Liver (tissue), 9 donors: ENCODE data around the gene NMUR2. TPM values are rescaled to one million over a fixed set of nuclear protein-coding genes. Genes with fewer than 3 reads are reported as not detected.

ENCODE experiments used
- DNase-seq: peaks from one replicate; pipeline ENCODE4 v3.0.0-alpha.2; 2017; ENCODE audit warnings: low spot score
- H3K27ac ChIP-seq, 2 donors: one replicate each; pipeline ENCODE4 v1.7.0; 2013; ENCODE audit warnings: inconsistent platforms in 2 of 2, low read length in 2 of 2, control low read depth in 1 of 2, low read depth in 1 of 2, mild to moderate bottlenecking in 1 of 2
- H3K27me3 ChIP-seq, 4 donors: one replicate each; pipeline versions ENCODE4 v1.6.1 to v1.7.0; 2013; ENCODE audit warnings: low read length in 3 of 4, inconsistent platforms in 1 of 4, mild to moderate bottlenecking in 1 of 4, moderate library complexity in 1 of 4; ENCODE audit not compliant: control insufficient read depth in 4 of 4, insufficient read depth in 4 of 4
- H3K36me3 ChIP-seq, 4 donors: one replicate each; pipeline versions ENCODE4 v1.6.1 to v1.7.0; 2013; ENCODE audit warnings: low read length in 3 of 4, mild to moderate bottlenecking in 3 of 4, low read depth in 1 of 4, moderate library complexity in 1 of 4; ENCODE audit not compliant: control insufficient read depth in 4 of 4, insufficient read depth in 3 of 4
- H3K4me1 ChIP-seq, 4 donors: one replicate each; pipeline versions ENCODE4 v1.6.1 to v1.7.0; 2013; ENCODE audit warnings: low read length in 3 of 4, mild to moderate bottlenecking in 3 of 4, moderate library complexity in 1 of 4; ENCODE audit not compliant: control insufficient read depth in 4 of 4, insufficient read depth in 4 of 4
- H3K4me3 ChIP-seq, 3 donors: one replicate each; pipeline versions ENCODE4 v1.6.1 to v1.7.0; 2013; ENCODE audit warnings: low read length in 3 of 3, control low read depth in 1 of 3, low read depth in 1 of 3, mild to moderate bottlenecking in 1 of 3
- H3K9ac ChIP-seq, 2 donors: one replicate each; pipeline ENCODE4 v1.7.0; 2013; ENCODE audit warnings: low read length in 2 of 2, mild to moderate bottlenecking in 2 of 2, moderate library complexity in 2 of 2, control low read depth in 1 of 2, low read depth in 1 of 2
- H3K9me3 ChIP-seq, 4 donors: one replicate each; pipeline versions ENCODE4 v1.6.1 to v1.7.0; 2013; ENCODE audit warnings: low read length in 3 of 4; ENCODE audit not compliant: control insufficient read depth in 4 of 4
- EGR1 ChIP-seq, 2 donors: IDR thresholded peaks; 2 replicates each; pipeline ENCODE4 v1.6.1; 2016 to 2018; ENCODE audit warnings: antibody characterized with exemption in 2 of 2, low read depth in 2 of 2
- FOXA1 ChIP-seq: IDR thresholded peaks from 2 replicates; pipeline ENCODE4 v1.6.1; 2016; ENCODE audit warnings: antibody characterized with exemption
- FOXA2 ChIP-seq: IDR thresholded peaks from 2 replicates; pipeline ENCODE4 v1.6.1; 2016; ENCODE audit warnings: antibody characterized with exemption
- GABPA ChIP-seq, 2 donors: IDR thresholded peaks in 1 of 2; conservative IDR thresholded peaks in 1 of 2; 2 replicates each; pipeline ENCODE4 v1.6.1; 2016; ENCODE audit warnings: antibody characterized with exemption in 2 of 2, mild to moderate bottlenecking in 1 of 2, moderate library complexity in 1 of 2
- HNF4A ChIP-seq, 2 donors: conservative IDR thresholded peaks; 2 replicates each; pipeline ENCODE4 v1.6.1; 2016; ENCODE audit warnings: antibody characterized with exemption in 2 of 2, mild to moderate bottlenecking in 2 of 2
- HNF4G ChIP-seq: IDR thresholded peaks from 2 replicates; pipeline ENCODE4 v1.6.1; 2016; ENCODE audit warnings: antibody characterized with exemption
- NR2F2 ChIP-seq: IDR thresholded peaks from 2 replicates; pipeline ENCODE4 v1.6.1; 2016; ENCODE audit warnings: antibody characterized with exemption
- RAD21 ChIP-seq, 2 donors: IDR thresholded peaks; 2 replicates each; pipeline ENCODE4 v1.6.1; 2016; ENCODE audit warnings: antibody characterized with exemption in 2 of 2, mild to moderate bottlenecking in 2 of 2
- RXRA ChIP-seq, 2 donors: IDR thresholded peaks; 2 replicates each; pipeline ENCODE4 v1.6.1; 2017 to 2018; ENCODE audit warnings: antibody characterized with exemption in 2 of 2, mild to moderate bottlenecking in 1 of 2
- SP1 ChIP-seq: IDR thresholded peaks from 2 replicates; pipeline ENCODE4 v1.6.1; 2018; ENCODE audit warnings: antibody characterized with exemption, mild to moderate bottlenecking
- TAF1 ChIP-seq: conservative IDR thresholded peaks from 2 replicates; pipeline ENCODE4 v1.6.1; 2016; ENCODE audit warnings: antibody characterized with exemption, mild to moderate bottlenecking
- YY1 ChIP-seq: IDR thresholded peaks from 2 replicates; pipeline ENCODE4 v1.6.1; 2016; ENCODE audit warnings: antibody characterized with exemption, mild to moderate bottlenecking
- WGBS: extraction: QIAGEN DNeasy Blood & Tissue Kit; methylation state at CpG from one replicate; pipeline ENCODE4 v1.1.7; 2013; 5-methylcytosine and 5-hydroxymethylcytosine counted together
- polyA plus RNA-seq, 2 donors: library from polyadenylated mRNA; stranded (reverse) in 1 of 2; unstranded in 1 of 2; fragments of 200-250 nt in 1 of 2; fragments of >200 nt in 1 of 2; fragmentation: Nextera tagmentation in 1 of 2; extraction: Ambion mirVana in 1 of 2; gene quantifications; one replicate each; pipeline versions ENCODE4 v1.2.1 to v1.2.3, GENCODE V29; 2013 to 2015
- total RNA-seq, 2 donors: library from RNA; depleted of rRNA; stranded (reverse); fragments of >200 nt; gene quantifications; one replicate each; pipeline ENCODE4 v1.2.3, GENCODE V29; 2014
- TF ChIP-seq, protein P1 (sequence below): IDR thresholded peaks from 2 replicates; pipeline ENCODE4 v1.6.1; 2016; ENCODE audit warnings: antibody characterized with exemption, mild to moderate bottlenecking
- TF ChIP-seq, protein P2 (sequence below): fragments of 150-350 bp; IDR thresholded peaks from 2 replicates; pipeline ENCODE4 v1.5.1; 2017; ENCODE audit warnings: improper control_type of control experiment, low read depth, low read length; ENCODE audit not compliant: missing input control
- TF ChIP-seq, protein P3 (sequence below): IDR thresholded peaks from 2 replicates; pipeline ENCODE4 v1.6.1; 2016; ENCODE audit warnings: antibody characterized with exemption
- TF ChIP-seq, protein P4 (sequence below): IDR thresholded peaks from 2 replicates; pipeline ENCODE4 v1.6.1; 2016; ENCODE audit warnings: antibody characterized with exemption
- donor health status: healthy.
- donor health status: healthy.
- donor health status: healthy.
- donor health status: healthy.
- donor health status: healthy.

NMUR2 gene
- total and polyA plus RNA-seq, 4 donors: not detected

DNA sequence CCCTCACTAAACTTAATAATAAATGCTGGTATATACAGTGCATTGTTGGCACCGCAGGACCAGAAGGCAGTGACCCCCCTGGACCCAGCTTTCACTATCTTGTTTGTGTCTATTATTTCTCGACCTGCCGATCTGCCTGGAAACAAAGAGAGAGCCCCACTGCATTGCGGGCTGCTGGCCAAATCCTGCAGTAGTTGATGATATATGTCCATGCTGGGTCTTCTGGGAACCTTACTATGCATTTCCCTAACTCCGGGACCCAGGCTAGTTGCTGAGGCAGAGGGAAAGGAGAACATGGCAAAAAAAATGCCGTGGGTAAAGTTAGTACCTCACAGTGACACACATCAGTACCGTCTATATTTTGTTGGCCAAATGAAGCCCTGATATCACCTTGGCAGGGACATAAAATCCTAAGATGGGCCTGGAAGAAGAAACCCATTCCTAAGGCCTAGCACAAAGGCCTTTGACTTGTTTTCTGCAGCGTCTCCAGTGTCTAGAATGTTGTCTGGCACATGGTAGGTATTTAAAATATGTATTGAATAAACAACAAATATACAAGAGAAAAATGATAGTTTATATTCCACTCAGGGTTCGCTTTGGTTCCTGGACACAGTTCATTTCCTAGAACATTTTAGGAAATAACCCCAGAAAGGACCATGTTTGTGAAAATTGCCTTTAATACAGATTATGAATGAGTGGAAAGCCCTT is 46.1 kb downstream of the NMUR2 start:
- WGBS: 73% methylated on average over 9 of the region's 9 CpGs
- H3K4me3 ChIP-seq: no peak overlapping the region
- no peak overlapping the region for H3K9ac ChIP-seq
- DNase-seq: no peak
- peak; percentile 8 for TF ChIP-seq SP1
- TF ChIP-seq, protein P1, sequence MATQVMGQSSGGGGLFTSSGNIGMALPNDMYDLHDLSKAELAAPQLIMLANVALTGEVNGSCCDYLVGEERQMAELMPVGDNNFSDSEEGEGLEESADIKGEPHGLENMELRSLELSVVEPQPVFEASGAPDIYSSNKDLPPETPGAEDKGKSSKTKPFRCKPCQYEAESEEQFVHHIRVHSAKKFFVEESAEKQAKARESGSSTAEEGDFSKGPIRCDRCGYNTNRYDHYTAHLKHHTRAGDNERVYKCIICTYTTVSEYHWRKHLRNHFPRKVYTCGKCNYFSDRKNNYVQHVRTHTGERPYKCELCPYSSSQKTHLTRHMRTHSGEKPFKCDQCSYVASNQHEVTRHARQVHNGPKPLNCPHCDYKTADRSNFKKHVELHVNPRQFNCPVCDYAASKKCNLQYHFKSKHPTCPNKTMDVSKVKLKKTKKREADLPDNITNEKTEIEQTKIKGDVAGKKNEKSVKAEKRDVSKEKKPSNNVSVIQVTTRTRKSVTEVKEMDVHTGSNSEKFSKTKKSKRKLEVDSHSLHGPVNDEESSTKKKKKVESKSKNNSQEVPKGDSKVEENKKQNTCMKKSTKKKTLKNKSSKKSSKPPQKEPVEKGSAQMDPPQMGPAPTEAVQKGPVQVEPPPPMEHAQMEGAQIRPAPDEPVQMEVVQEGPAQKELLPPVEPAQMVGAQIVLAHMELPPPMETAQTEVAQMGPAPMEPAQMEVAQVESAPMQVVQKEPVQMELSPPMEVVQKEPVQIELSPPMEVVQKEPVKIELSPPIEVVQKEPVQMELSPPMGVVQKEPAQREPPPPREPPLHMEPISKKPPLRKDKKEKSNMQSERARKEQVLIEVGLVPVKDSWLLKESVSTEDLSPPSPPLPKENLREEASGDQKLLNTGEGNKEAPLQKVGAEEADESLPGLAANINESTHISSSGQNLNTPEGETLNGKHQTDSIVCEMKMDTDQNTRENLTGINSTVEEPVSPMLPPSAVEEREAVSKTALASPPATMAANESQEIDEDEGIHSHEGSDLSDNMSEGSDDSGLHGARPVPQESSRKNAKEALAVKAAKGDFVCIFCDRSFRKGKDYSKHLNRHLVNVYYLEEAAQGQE: no peak
- TF ChIP-seq, protein P2, sequence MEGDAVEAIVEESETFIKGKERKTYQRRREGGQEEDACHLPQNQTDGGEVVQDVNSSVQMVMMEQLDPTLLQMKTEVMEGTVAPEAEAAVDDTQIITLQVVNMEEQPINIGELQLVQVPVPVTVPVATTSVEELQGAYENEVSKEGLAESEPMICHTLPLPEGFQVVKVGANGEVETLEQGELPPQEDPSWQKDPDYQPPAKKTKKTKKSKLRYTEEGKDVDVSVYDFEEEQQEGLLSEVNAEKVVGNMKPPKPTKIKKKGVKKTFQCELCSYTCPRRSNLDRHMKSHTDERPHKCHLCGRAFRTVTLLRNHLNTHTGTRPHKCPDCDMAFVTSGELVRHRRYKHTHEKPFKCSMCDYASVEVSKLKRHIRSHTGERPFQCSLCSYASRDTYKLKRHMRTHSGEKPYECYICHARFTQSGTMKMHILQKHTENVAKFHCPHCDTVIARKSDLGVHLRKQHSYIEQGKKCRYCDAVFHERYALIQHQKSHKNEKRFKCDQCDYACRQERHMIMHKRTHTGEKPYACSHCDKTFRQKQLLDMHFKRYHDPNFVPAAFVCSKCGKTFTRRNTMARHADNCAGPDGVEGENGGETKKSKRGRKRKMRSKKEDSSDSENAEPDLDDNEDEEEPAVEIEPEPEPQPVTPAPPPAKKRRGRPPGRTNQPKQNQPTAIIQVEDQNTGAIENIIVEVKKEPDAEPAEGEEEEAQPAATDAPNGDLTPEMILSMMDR: no peak
- peak; percentile 65 for TF ChIP-seq NR2F2
- TF ChIP-seq RXRA (IDR thresholded peaks at IDR 0.05): peak; percentile 21 to 24
- no peaks in the 10 kb centered on the region for H3K9me3 ChIP-seq
- H3K27ac ChIP-seq: no peak overlapping the region
- no peaks in the 10 kb centered on the region for H3K4me1 ChIP-seq
- peaks cover 0 to 4% (median 0%) of the 10 kb centered on the region in 4 donors for H3K27me3 ChIP-seq
- no peaks in the 10 kb centered on the region for H3K36me3 ChIP-seq

DNA sequence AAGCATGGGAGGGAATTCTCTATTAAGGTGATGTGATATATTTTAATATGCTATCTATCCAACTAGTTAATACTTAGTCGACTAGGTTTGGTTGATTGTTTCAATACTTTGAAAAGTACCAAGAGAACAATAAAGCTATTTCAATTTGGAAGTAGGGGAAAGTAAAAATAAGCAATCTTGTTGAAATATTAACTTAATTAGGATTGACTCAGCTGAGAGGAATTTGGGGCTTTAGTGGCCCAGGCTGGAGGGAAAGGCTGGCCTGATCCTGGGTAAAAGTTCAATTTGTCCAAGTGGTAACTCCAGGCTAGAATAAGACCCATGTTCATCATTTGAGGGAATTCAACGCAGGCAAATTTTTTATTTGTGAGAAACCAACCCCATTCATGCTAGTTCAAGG is 48.6 kb downstream of the NMUR2 start:
- no peaks in the 10 kb centered on the region for H3K36me3 ChIP-seq
- H3K4me1 ChIP-seq: no peaks in the 10 kb centered on the region
- no peak overlapping the region for H3K27ac ChIP-seq
- H3K27me3 ChIP-seq: peaks cover 0 to 2% (median 0%) of the 10 kb centered on the region in 4 donors
- 81% methylated on average over 2 of the region's 2 CpGs for WGBS
- H3K4me3 ChIP-seq: no peak overlapping the region
- H3K9me3 ChIP-seq: no peaks in the 10 kb centered on the region
- DNase-seq: no peak
- no peak overlapping the region for H3K9ac ChIP-seq
- no peak for TF ChIP-seq FOXA1
- TF ChIP-seq YY1: no peak

DNA sequence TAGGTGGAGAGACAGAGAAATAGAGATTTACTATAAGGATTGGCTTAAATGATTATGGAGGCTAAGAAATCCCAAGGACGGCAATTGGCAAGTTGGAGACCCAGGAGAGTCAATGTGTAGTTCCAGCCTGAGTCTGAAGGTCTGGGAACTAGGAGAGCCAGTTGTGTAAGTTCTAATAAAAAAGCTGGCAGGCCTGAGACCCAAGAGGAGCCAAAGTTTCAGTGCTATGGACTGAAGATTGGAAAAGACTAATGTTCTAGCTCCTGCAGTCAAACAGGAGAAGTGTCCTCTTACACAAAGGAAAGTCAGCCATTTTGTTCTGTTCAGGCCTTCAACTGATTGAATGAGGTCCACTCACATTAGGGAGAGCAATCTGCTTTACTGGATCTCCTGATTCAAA is 50.0 kb downstream of the NMUR2 start:
- no peak for DNase-seq
- Histone ChIP-seq H3K9me3 (no peaks in the 10 kb centered on the region), H3K4me3 (no peak overlapping the region), H3K4me1 (no peaks in the 10 kb centered on the region), H3K27me3 (peaks cover 0 to 2% (median 0%) of the 10 kb centered on the region in 4 donors), H3K36me3 (no peaks in the 10 kb centered on the region), H3K9ac (no peak overlapping the region), H3K27ac (no peak overlapping the region)
- 83% methylated on average over 1 of the region's 1 CpG for WGBS
- TF ChIP-seq RXRA (IDR thresholded peaks at IDR 0.05) (no peak), YY1 (no peak), HNF4G (no peak), RAD21 (IDR thresholded peaks at IDR 0.05) (no peak), FOXA2 (no peak), GABPA (IDR thresholded peaks at IDR 0.05 in 1 of 2, conservative IDR thresholded peaks at IDR 0.05 in 1 of 2) (no peak), EGR1 (IDR thresholded peaks at IDR 0.05; ENCODE audit: low read depth in 2 of 2) (no peak), HNF4A (conservative IDR thresholded peaks at IDR 0.05) (no peak), TAF1 (no peak)
- TF ChIP-seq, protein P3, sequence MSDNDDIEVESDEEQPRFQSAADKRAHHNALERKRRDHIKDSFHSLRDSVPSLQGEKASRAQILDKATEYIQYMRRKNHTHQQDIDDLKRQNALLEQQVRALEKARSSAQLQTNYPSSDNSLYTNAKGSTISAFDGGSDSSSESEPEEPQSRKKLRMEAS: no peak
- TF ChIP-seq, protein P4, sequence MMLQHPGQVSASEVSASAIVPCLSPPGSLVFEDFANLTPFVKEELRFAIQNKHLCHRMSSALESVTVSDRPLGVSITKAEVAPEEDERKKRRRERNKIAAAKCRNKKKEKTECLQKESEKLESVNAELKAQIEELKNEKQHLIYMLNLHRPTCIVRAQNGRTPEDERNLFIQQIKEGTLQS: no peak
- TF ChIP-seq, protein P2: no peak
